HepG2 (cell line): Measurements from ENCODE around the gene POLE4.

Experiments used
- NR2C2 ChIP-seq: sonication (generic); formaldehyde crosslinking; IDR thresholded peaks from 2 replicates; pipeline ENCODE4 v1.4.0; 2020; ENCODE audit warnings: missing genetic modification reagents, mild to moderate bottlenecking, moderate library complexity, borderline replicate concordance
- SETDB1 ChIP-seq: sonication (generic); formaldehyde crosslinking; IDR thresholded peaks from 2 replicates; pipeline ENCODE4 v1.5.1; 2020; ENCODE audit warnings: missing genetic modification reagents, mild to moderate bottlenecking, borderline replicate concordance
- ZNF232 ChIP-seq: sonication (generic); formaldehyde crosslinking; IDR thresholded peaks from 2 replicates; pipeline ENCODE4 v1.4.0; 2020; ENCODE audit warnings: missing genetic modification reagents, borderline replicate concordance
- TF ChIP-seq, protein P1 (sequence below): IDR thresholded peaks from 2 replicates; pipeline ENCODE4 v1.6.1; 2016

DNA sequence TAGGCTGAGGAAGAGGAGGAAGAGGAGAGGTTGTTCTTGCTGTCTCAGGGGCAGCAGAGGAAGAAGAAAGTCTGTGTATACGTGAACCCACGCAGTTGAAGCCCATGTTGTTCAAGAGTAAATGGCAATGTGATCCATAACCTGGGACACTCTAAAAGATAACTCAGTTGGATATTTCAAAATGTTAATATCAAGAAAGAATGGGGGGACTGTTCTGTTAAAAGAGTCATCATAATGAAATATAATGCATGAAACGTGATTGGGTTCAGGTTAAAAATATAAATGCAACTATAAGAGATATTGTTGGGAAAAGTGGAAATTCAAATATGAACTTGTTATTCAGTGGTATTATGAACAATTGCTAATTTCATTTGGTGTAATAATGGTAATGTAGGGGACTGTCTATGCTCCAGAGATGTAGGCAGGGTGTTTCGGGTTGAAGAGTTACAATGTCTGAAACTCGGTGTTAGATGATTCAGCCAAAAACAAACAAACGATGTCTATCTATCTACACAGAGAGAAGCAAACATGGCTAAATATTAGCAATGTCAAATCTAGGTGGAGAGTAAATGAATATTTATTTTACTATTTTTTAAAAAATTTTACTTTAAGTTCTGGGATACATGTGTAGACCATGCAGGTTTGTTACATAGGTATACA lies 21.1 kb upstream of the POLE4 start:
- TF ChIP-seq, protein P1, sequence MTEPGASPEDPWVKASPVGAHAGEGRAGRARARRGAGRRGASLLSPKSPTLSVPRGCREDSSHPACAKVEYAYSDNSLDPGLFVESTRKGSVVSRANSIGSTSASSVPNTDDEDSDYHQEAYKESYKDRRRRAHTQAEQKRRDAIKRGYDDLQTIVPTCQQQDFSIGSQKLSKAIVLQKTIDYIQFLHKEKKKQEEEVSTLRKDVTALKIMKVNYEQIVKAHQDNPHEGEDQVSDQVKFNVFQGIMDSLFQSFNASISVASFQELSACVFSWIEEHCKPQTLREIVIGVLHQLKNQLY (CRISPR knock-in tag): no peak
- TF ChIP-seq SETDB1 (CRISPR knock-in tag) (no peak), NR2C2 (no peak), ZNF232 (no peak)
